H1 (cell line): ENCODE measurements around the gene AKIRIN2. TPM values are rescaled to one million over a fixed set of nuclear protein-coding genes. Genes with fewer than 3 reads are reported as not detected.

Experiments
- CBX5 ChIP-seq: fragments of 300-800, 300-1000 bp; sonication (generic); IDR thresholded peaks from 2 replicates; pipeline ENCODE4 v1.7.1; 2016; ENCODE audit warnings: antibody characterized with exemption, low read length, low read depth
- CHD1 ChIP-seq: IDR thresholded peaks from 2 replicates; pipeline ENCODE4 v1.6.1; 2012; ENCODE audit warnings: low read depth, low read length, improper control_type of control experiment
- EP300 ChIP-seq, 2 experiments: IDR thresholded peaks; 1 replicate in 1 of 2; 2 replicates in 1 of 2; pipeline ENCODE4 v1.6.1; 2011 to 2012; ENCODE audit warnings: low read depth in 2 of 2, low read length in 2 of 2, mild to moderate bottlenecking in 2 of 2, borderline replicate concordance in 1 of 2, inconsistent platforms in 1 of 2, moderate library complexity in 1 of 2
- EZH2 ChIP-seq: fragments of 200-600 bp; sonication (generic); IDR thresholded peaks from 2 replicates; pipeline ENCODE4 v1.7.1; 2012; ENCODE audit warnings: low read depth, mild to moderate bottlenecking, moderate library complexity, low read length, inconsistent platforms; ENCODE audit not compliant: severe bottlenecking
- JUN ChIP-seq: IDR thresholded peaks from 2 replicates; pipeline ENCODE4 v1.6.1; 2011; ENCODE audit warnings: low read depth, mild to moderate bottlenecking, improper control_type of control experiment, low read length
- JUND ChIP-seq: IDR thresholded peaks from 2 replicates; pipeline ENCODE4 v1.6.1; 2011; ENCODE audit warnings: mild to moderate bottlenecking, improper control_type of control experiment, low read length
- POLR2A ChIP-seq, 2 experiments: IDR thresholded peaks; 1 replicate in 1 of 2; 2 replicates in 1 of 2; pipeline ENCODE4 v1.6.1; 2011; ENCODE audit warnings: low read depth in 2 of 2, low read length in 2 of 2, mild to moderate bottlenecking in 2 of 2; ENCODE audit errors: control extremely low read depth in 1 of 2
- POU5F1 ChIP-seq: IDR thresholded peaks from 2 replicates; pipeline ENCODE4 v1.6.1; 2011; ENCODE audit warnings: low read depth, mild to moderate bottlenecking, low read length, moderate library complexity
- RAD21 ChIP-seq, 2 experiments: IDR thresholded peaks in 1 of 2; conservative IDR thresholded peaks in 1 of 2; 2 replicates each; pipeline ENCODE4 v1.6.1; 2011; ENCODE audit warnings: low read depth in 2 of 2, low read length in 2 of 2, improper control_type of control experiment in 1 of 2, inconsistent platforms in 1 of 2, mild to moderate bottlenecking in 1 of 2, moderate library complexity in 1 of 2
- SUZ12 ChIP-seq: fragments of 200-600 bp; sonication (generic); IDR thresholded peaks from 2 replicates; pipeline ENCODE4 v1.6.1; 2012; ENCODE audit warnings: mild to moderate bottlenecking, inconsistent platforms, low read length, moderate library complexity, mixed read lengths
- TAF7 ChIP-seq: optimal IDR thresholded peaks from 2 replicates; pipeline ENCODE3; 2011; ENCODE audit warnings: low read depth, mild to moderate bottlenecking, inconsistent platforms, low read length, moderate library complexity, borderline replicate concordance
- USF2 ChIP-seq: IDR thresholded peaks from 2 replicates; pipeline ENCODE4 v1.6.1; 2011; ENCODE audit warnings: low read length, improper control_type of control experiment
- polyA plus RNA-seq, 7 experiments: library from polyadenylated mRNA; depleted of rRNA in 3 of 7; stranded (reverse) in 5 of 7; unstranded in 2 of 7; fragments of >200 nt in 5 of 7; fragments of 200-250 nt in 2 of 7; gene quantifications; 1 replicate in 5 of 7; 2 replicates in 1 of 7; 4 replicates in 1 of 7; pipeline versions ENCODE4 v1.2.1 to v1.2.3, GENCODE V29; 2011 to 2013; ENCODE audit warnings: missing spikeins in 2 of 7, mixed read lengths in 2 of 7
- total RNA-seq: library from RNA; stranded (reverse); fragmentation: NEBNext Ultra II Directional; extraction: Animal tissue kit (Norgen Biotek cat#: 25700); gene quantifications from 2 replicates; pipeline ENCODE4 v1.2.1, GENCODE V29; 2021

AKIRIN2 gene
- total and polyA plus RNA-seq, 2 of the 8 experiments (the other 6 are each of a cell fraction or from before 2014, with no cell fraction given): 35.6 to 75.3 TPM

- TF ChIP-seq CHD1: no peak
- no peak for TF ChIP-seq TAF7
- TF ChIP-seq POLR2A (IDR thresholded peaks at IDR 0.05; ENCODE audit: control extremely low read depth in 1 of 2, low read depth in 2 of 2, low read length in 2 of 2): peak in 1 of 2 experiments; percentile 27; a peak in 1 of 3 replicates
- no peak for TF ChIP-seq JUND
- TF ChIP-seq EP300 (IDR thresholded peaks at IDR 0.05; ENCODE audit: borderline replicate concordance in 1 of 2, low read depth in 2 of 2, low read length in 2 of 2): no peak
- TF ChIP-seq EZH2: no peak
- no peak for TF ChIP-seq CBX5
- peak in 1 of 2 experiments; percentile 26; a peak in 2 of 4 replicates for TF ChIP-seq RAD21 (IDR thresholded peaks at IDR 0.05 in 1 of 2, conservative IDR thresholded peaks at IDR 0.05 in 1 of 2; ENCODE audit: low read depth in 2 of 2, low read length in 2 of 2)
- TF ChIP-seq SUZ12: no peak
- TF ChIP-seq USF2: no peak
- TF ChIP-seq JUN: no peak
- TF ChIP-seq POU5F1: no peak
These were observed 1.4 kb downstream of the AKIRIN2 start (continued) for GRCh38 chr6:87700397-87701343.
